ENCODE measurements around the gene ADGRB3. TPM values are rescaled to one million over a fixed set of nuclear protein-coding genes. Genes with fewer than 3 reads are reported as not detected.

ADGRB3 gene
- total RNA-seq, 1 experiment from 2014 or later: not detected

- Mint-ChIP-seq H3K27me3 (ENCODE audit: insufficient read depth, unreplicated experiment) (peaks cover 70% of the 10 kb centered on the region), H3K27ac (ENCODE audit: low read depth, unreplicated experiment) (no peak overlapping the region), H3K9me3 (ENCODE audit: unreplicated experiment) (peaks cover 8% of the 10 kb centered on the region), H3K4me3 (ENCODE audit: unreplicated experiment) (no peak overlapping the region), H3K36me3 (ENCODE audit: insufficient read depth, unreplicated experiment) (no peaks in the 10 kb centered on the region), H3K4me1 (ENCODE audit: insufficient read depth, unreplicated experiment) (no peaks in the 10 kb centered on the region)
- ChIA-PET CTCF (no interaction called here), POLR2A (no interaction called here)
- DNase-seq (ENCODE audit: unreplicated experiment): no peak
- no TSS peak for BruUV-seq (replicated peaks)
- intact Hi-C loops (cut with micrococcal nuclease): no loop called here
- no peak for TF ChIP-seq CTCF (IDR thresholded peaks at IDR 0.05; ENCODE audit: unreplicated experiment)
Measured at GRCh38 chr6:69026243-69026642, 391.2 kb downstream of the ADGRB3 start.

- peaks cover 75% of the 10 kb centered on the region for H3K27me3 Mint-ChIP-seq (ENCODE audit: insufficient read depth, unreplicated experiment)
- DNase-seq (ENCODE audit: unreplicated experiment): no peak
- CTCF ChIA-PET: interaction anchor here (1.1 kb wide), 1 partner anchor 136 kb away, joined by 3 read pairs; no protein-coding TSS in a partner anchor
- no peaks in the 10 kb centered on the region for H3K4me1 Mint-ChIP-seq (ENCODE audit: insufficient read depth, unreplicated experiment)
- no peak overlapping the region for H3K27ac Mint-ChIP-seq (ENCODE audit: low read depth, unreplicated experiment)
- POLR2A ChIA-PET: no interaction called here
- BruUV-seq (replicated peaks): no TSS peak
- no peak for TF ChIP-seq CTCF (IDR thresholded peaks at IDR 0.05; ENCODE audit: unreplicated experiment)
- peaks cover 8% of the 10 kb centered on the region for H3K9me3 Mint-ChIP-seq (ENCODE audit: unreplicated experiment)
- H3K36me3 Mint-ChIP-seq (ENCODE audit: insufficient read depth, unreplicated experiment): no peaks in the 10 kb centered on the region
- no peak overlapping the region for H3K4me3 Mint-ChIP-seq (ENCODE audit: unreplicated experiment)
- intact Hi-C loops (cut with micrococcal nuclease): no loop called here
Measured at GRCh38 chr6:69026715-69027114, 391.6 kb downstream of the ADGRB3 start.

- Mint-ChIP-seq H3K27ac (ENCODE audit: low read depth, unreplicated experiment) (no peak overlapping the region), H3K27me3 (ENCODE audit: insufficient read depth, unreplicated experiment) (peaks cover 75% of the 10 kb centered on the region), H3K9me3 (ENCODE audit: unreplicated experiment) (peaks cover 8% of the 10 kb centered on the region), H3K36me3 (ENCODE audit: insufficient read depth, unreplicated experiment) (no peaks in the 10 kb centered on the region), H3K4me1 (ENCODE audit: insufficient read depth, unreplicated experiment) (no peaks in the 10 kb centered on the region), H3K4me3 (ENCODE audit: unreplicated experiment) (no peak overlapping the region)
- TF ChIP-seq CTCF (IDR thresholded peaks at IDR 0.05; ENCODE audit: unreplicated experiment): no peak
- BruUV-seq (replicated peaks): no TSS peak
- CTCF ChIA-PET: interaction anchor here (1.1 kb wide), 1 partner anchor 135 kb away, joined by 3 read pairs; no protein-coding TSS in a partner anchor
- DNase-seq (ENCODE audit: unreplicated experiment): no peak
- POLR2A ChIA-PET: no interaction called here
- intact Hi-C loops (cut with micrococcal nuclease): no loop called here
Measured at GRCh38 chr6:69027861-69028260, 392.8 kb downstream of the ADGRB3 start.

- Mint-ChIP-seq H3K4me1 (ENCODE audit: insufficient read depth, unreplicated experiment) (no peaks in the 10 kb centered on the region), H3K27ac (ENCODE audit: low read depth, unreplicated experiment) (no peak overlapping the region), H3K36me3 (ENCODE audit: insufficient read depth, unreplicated experiment) (no peaks in the 10 kb centered on the region), H3K9me3 (ENCODE audit: unreplicated experiment) (no peaks in the 10 kb centered on the region), H3K4me3 (ENCODE audit: unreplicated experiment) (no peak overlapping the region), H3K27me3 (ENCODE audit: insufficient read depth, unreplicated experiment) (peaks cover 99% of the 10 kb centered on the region)
- BruUV-seq (replicated peaks): no TSS peak
- ChIA-PET CTCF (no interaction called here), POLR2A (no interaction called here)
- TF ChIP-seq CTCF (IDR thresholded peaks at IDR 0.05; ENCODE audit: unreplicated experiment): no peak
- DNase-seq (ENCODE audit: unreplicated experiment): no peak
- intact Hi-C loops (cut with micrococcal nuclease): no loop called here
Measured at GRCh38 chr6:69038841-69039240, 403.8 kb downstream of the ADGRB3 start.
